H9 (cell line): Measurements from ENCODE around the gene PDF. TPM values are rescaled to one million over a fixed set of nuclear protein-coding genes. Genes with fewer than 3 reads are reported as not detected.
A peak's percentile ranks its signal among the peaks of the same experiment; 100 is the strongest.

ENCODE experiments used
- DNase-seq: peaks from one replicate; pipeline ENCODE4 v3.0.0-alpha.2; 2017
- H2AFZ ChIP-seq: one replicate; pipeline ENCODE4 v1.6.1; 2013; ENCODE audit warnings: mild to moderate bottlenecking, low read length, control low read depth, moderate library complexity
- H2AK5ac ChIP-seq: 2 replicates; pipeline ENCODE4 v1.6.1; 2013; ENCODE audit warnings: low read length, control low read depth, mixed read lengths; ENCODE audit not compliant: insufficient read length
- H2BK120ac ChIP-seq: one replicate; pipeline ENCODE4 v1.6.1; 2013; ENCODE audit warnings: low read depth, mild to moderate bottlenecking, low read length, control low read depth, inconsistent platforms; ENCODE audit not compliant: poor library complexity, severe bottlenecking
- H2BK12ac ChIP-seq: 2 replicates; pipeline ENCODE4 v1.6.1; 2013; ENCODE audit warnings: low read length, control low read depth, mixed read lengths, low read depth; ENCODE audit not compliant: insufficient read length
- H2BK15ac ChIP-seq: 2 replicates; pipeline ENCODE4 v1.6.1; 2013; ENCODE audit warnings: low read depth, low read length, control low read depth
- H2BK20ac ChIP-seq: one replicate; pipeline ENCODE4 v1.6.1; 2013; ENCODE audit warnings: low read depth, mild to moderate bottlenecking, low read length, control low read depth, inconsistent platforms; ENCODE audit not compliant: poor library complexity, severe bottlenecking
- H2BK5ac ChIP-seq: 2 replicates; pipeline ENCODE4 v1.6.1; 2013; ENCODE audit warnings: low read length, control low read depth, mixed read lengths; ENCODE audit not compliant: insufficient read length
- H3K14ac ChIP-seq: 2 replicates; pipeline ENCODE4 v1.6.1; 2013; ENCODE audit warnings: low read length, control low read depth; ENCODE audit not compliant: insufficient read depth
- H3K18ac ChIP-seq: 2 replicates; pipeline ENCODE4 v1.6.1; 2013; ENCODE audit warnings: low read depth, mild to moderate bottlenecking, mixed read lengths, low read length, control low read depth; ENCODE audit not compliant: insufficient read length
- H3K23ac ChIP-seq: 2 replicates; pipeline ENCODE4 v1.6.1; 2013; ENCODE audit warnings: low read length, control low read depth, mixed read lengths, low read depth; ENCODE audit not compliant: insufficient read length
- H3K23me2 ChIP-seq: 2 replicates; pipeline ENCODE4 v1.6.1; 2013; ENCODE audit warnings: low read depth, mild to moderate bottlenecking, mixed read lengths, low read length, control low read depth; ENCODE audit not compliant: insufficient read length, poor library complexity, severe bottlenecking
- H3K27ac ChIP-seq: 2 replicates; pipeline ENCODE4 v1.5.1; 2013; ENCODE audit warnings: low read length, control low read depth, mixed read lengths, low read depth; ENCODE audit not compliant: insufficient read length
- H3K27me3 ChIP-seq: 2 replicates; pipeline ENCODE4 v1.6.1; 2013; ENCODE audit warnings: low read length, control low read depth, inconsistent platforms; ENCODE audit not compliant: insufficient read depth
- H3K4ac ChIP-seq: 2 replicates; pipeline ENCODE4 v1.6.1; 2013; ENCODE audit warnings: low read depth, mild to moderate bottlenecking, control low read depth, inconsistent platforms, low read length, moderate library complexity
- H3K4me1 ChIP-seq: 2 replicates; pipeline ENCODE4 v1.6.1; 2013; ENCODE audit warnings: low read length, control low read depth, inconsistent platforms; ENCODE audit not compliant: insufficient read depth
- H3K4me2 ChIP-seq: 2 replicates; pipeline ENCODE4 v1.6.1; 2013; ENCODE audit warnings: low read length, control low read depth, mixed read lengths; ENCODE audit not compliant: insufficient read length, insufficient read depth
- H3K56ac ChIP-seq: 2 replicates; pipeline ENCODE4 v1.6.1; 2013; ENCODE audit warnings: low read depth, mild to moderate bottlenecking, mixed read lengths, low read length, control low read depth; ENCODE audit not compliant: insufficient read length
- H3K79me1 ChIP-seq: 2 replicates; pipeline ENCODE4 v1.6.1; 2013; ENCODE audit warnings: low read depth, mild to moderate bottlenecking, moderate library complexity, low read length, control low read depth, inconsistent platforms; ENCODE audit not compliant: insufficient read depth, poor library complexity, severe bottlenecking
- H3K79me2 ChIP-seq: 2 replicates; pipeline ENCODE4 v1.6.1; 2013; ENCODE audit warnings: low read length, control low read depth, inconsistent platforms; ENCODE audit not compliant: insufficient read depth
- H3K9ac ChIP-seq: 2 replicates; pipeline ENCODE4 v1.6.1; 2013; ENCODE audit warnings: low read length, control low read depth, mixed read lengths; ENCODE audit not compliant: insufficient read length; ENCODE audit errors: extremely low read depth
- H3K9me3 ChIP-seq: one replicate; pipeline ENCODE4 v1.6.1; 2013; ENCODE audit warnings: low read depth, low read length, inconsistent platforms; ENCODE audit not compliant: control insufficient read depth
- H3T11ph ChIP-seq: one replicate; pipeline ENCODE4 v1.6.1; 2013; ENCODE audit warnings: mild to moderate bottlenecking, low read length, control low read depth, inconsistent platforms
- H4K20me1 ChIP-seq: one replicate; pipeline ENCODE4 v1.6.1; 2013; ENCODE audit not compliant: control insufficient read depth, insufficient read length, insufficient read depth
- H4K5ac ChIP-seq: 2 replicates; pipeline ENCODE4 v1.6.1; 2013; ENCODE audit warnings: low read depth, mild to moderate bottlenecking, mixed read lengths, low read length, control low read depth; ENCODE audit not compliant: insufficient read length
- H4K8ac ChIP-seq: replicated peaks from 2 replicates; pipeline ENCODE4 v1.6.1; 2013; ENCODE audit warnings: low read length, control low read depth, mixed read lengths, low read depth; ENCODE audit not compliant: insufficient read length
- H4K91ac ChIP-seq: 2 replicates; pipeline ENCODE4 v1.6.1; 2013; ENCODE audit warnings: low read depth, mild to moderate bottlenecking, moderate library complexity, mixed read lengths, low read length, control low read depth; ENCODE audit not compliant: insufficient read length
- H3K27ac Mint-ChIP-seq, 3 experiments: 2 replicates in 2 of 3; 3 replicates in 1 of 3; pipeline ENCODE4 v1.8.0; 2020 to 2021; ENCODE audit warnings: mixed read lengths in 3 of 3, mild to moderate bottlenecking in 1 of 3, moderate library complexity in 1 of 3
- H3K27me3 Mint-ChIP-seq: 2 replicates; pipeline ENCODE4 v1.8.0; 2021; ENCODE audit warnings: low read depth, mild to moderate bottlenecking, moderate library complexity, mixed read lengths
- H3K36me3 Mint-ChIP-seq, 3 experiments: 2 replicates in 2 of 3; 3 replicates in 1 of 3; pipeline ENCODE4 v1.8.0; 2020 to 2021; ENCODE audit warnings: low read depth in 3 of 3, mixed read lengths in 3 of 3; ENCODE audit not compliant: insufficient read depth in 1 of 3
- H3K4me1 Mint-ChIP-seq, 2 experiments: 2 replicates each; pipeline ENCODE4 v1.8.0; 2020; ENCODE audit warnings: mixed read lengths in 2 of 2
- H3K4me3 Mint-ChIP-seq, 2 experiments: 2 replicates in 1 of 2; 3 replicates in 1 of 2; pipeline ENCODE4 v1.8.0; 2020 to 2021; ENCODE audit warnings: mild to moderate bottlenecking in 2 of 2, mixed read lengths in 2 of 2, moderate library complexity in 1 of 2
- H3K9me3 Mint-ChIP-seq, 2 experiments: 2 replicates in 1 of 2; 3 replicates in 1 of 2; pipeline ENCODE4 v1.8.0; 2020; ENCODE audit warnings: mild to moderate bottlenecking in 2 of 2, mixed read lengths in 2 of 2, moderate library complexity in 1 of 2
- WGBS: extraction: QIAGEN DNeasy Blood & Tissue Kit; methylation state at CpG from one replicate; pipeline ENCODE4 v1.1.7; 2013; ENCODE audit warnings: missing lambda C conversion rate, low lambda C conversion rate, mixed read lengths; ENCODE audit not compliant: insufficient read length; ENCODE audit errors: extremely low coverage; 5-methylcytosine and 5-hydroxymethylcytosine counted together
- total RNA-seq: library from RNA; stranded (reverse); gene quantifications from 2 replicates; pipeline ENCODE4 v1.2.1, GENCODE V29; 2021
- TF ChIP-seq, protein P1 (sequence below): fragments of 200-600 bp; sonication (generic); conservative IDR thresholded peaks from 3 replicates; pipeline ENCODE4 v1.8.0; 2021; ENCODE audit warnings: antibody characterized with exemption, mild to moderate bottlenecking

PDF gene
- total RNA-seq, 1 experiment from 2014 or later: 36.4 TPM

DNA sequence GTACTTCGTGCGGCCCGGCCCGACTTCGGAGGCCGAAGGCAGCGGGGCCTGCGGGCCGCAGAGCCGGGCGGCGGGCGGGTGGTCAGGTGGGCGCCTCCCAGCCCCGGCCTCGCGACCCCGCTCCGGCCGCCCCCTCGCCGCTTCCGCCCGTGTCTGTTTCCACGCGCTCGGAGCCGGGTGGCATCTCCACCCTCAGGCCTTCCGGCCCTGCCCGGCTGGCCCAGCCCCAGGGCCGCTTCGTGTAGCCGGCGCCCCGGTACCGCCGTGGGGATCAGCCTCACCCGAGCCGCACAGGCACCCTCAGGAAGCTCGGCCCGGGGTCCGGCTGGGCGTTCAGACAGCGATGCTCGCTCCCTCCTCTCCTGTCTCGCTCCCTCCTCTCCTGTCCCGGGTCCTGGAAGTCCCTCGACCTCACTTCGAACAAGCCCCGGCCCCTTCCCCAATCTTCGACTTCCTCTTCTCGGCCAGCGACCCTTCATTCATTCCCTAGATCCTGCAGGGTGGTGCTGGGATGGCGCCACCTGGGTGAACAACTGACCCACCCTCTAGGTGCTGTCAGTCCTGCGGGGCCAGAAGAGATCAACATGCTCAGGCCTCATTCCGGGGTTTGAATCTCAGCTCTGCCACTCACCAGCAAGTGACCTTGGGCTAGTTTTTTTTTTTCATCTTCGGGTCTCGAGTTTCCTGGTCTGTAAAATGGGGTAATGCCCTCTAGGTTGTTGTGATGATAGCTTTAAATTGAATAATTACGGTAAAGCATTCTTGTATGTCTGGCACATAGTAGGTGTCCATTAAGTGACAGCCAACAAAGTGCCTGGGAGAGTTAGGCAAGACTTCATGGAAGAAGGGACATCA, 18.6 kb downstream of the PDF start:
- Histone ChIP-seq H2AFZ (no peak overlapping the region), H2BK12ac (no peak overlapping the region), H3K23me2 (peaks cover 6% of the 10 kb centered on the region), H3K23ac (no peak overlapping the region), H3K79me2 (peaks cover 3% of the 10 kb centered on the region; the same call in 1 of the 2 replicates), H4K20me1 (no peaks in the 10 kb centered on the region), H2BK5ac (no peak overlapping the region), H2BK20ac (no peak overlapping the region), H3K56ac (no peak overlapping the region), H3K9me3 (no peaks in the 10 kb centered on the region), H3K4me1 (peaks cover 2% of the 10 kb centered on the region; the same call in 1 of the 2 replicates), H3K79me1 (peaks cover 7% of the 10 kb centered on the region), H3K27me3 (no peaks in the 10 kb centered on the region), H3K4me2 (peak overlapping the region; percentile 40), H4K91ac (no peak overlapping the region), H4K8ac (no peak overlapping the region), H3K9ac (peak overlapping the region; percentile 45), H2AK5ac (no peak overlapping the region), H2BK15ac (no peak overlapping the region), H4K5ac (no peak overlapping the region), H3K18ac (no peak overlapping the region), H3K14ac (peak overlapping the region; percentile 50; the same call in 1 of the 2 replicates), H2BK120ac (no peak overlapping the region), H3K4ac (no peak overlapping the region), H3T11ph (no peak overlapping the region), H3K27ac (no peak overlapping the region)
- no peaks in the 10 kb centered on the region; a peak in 2 of 5 replicates for H3K9me3 Mint-ChIP-seq
- H3K4me3 Mint-ChIP-seq: peak overlapping the region; percentile 100
- TF ChIP-seq, protein P1, sequence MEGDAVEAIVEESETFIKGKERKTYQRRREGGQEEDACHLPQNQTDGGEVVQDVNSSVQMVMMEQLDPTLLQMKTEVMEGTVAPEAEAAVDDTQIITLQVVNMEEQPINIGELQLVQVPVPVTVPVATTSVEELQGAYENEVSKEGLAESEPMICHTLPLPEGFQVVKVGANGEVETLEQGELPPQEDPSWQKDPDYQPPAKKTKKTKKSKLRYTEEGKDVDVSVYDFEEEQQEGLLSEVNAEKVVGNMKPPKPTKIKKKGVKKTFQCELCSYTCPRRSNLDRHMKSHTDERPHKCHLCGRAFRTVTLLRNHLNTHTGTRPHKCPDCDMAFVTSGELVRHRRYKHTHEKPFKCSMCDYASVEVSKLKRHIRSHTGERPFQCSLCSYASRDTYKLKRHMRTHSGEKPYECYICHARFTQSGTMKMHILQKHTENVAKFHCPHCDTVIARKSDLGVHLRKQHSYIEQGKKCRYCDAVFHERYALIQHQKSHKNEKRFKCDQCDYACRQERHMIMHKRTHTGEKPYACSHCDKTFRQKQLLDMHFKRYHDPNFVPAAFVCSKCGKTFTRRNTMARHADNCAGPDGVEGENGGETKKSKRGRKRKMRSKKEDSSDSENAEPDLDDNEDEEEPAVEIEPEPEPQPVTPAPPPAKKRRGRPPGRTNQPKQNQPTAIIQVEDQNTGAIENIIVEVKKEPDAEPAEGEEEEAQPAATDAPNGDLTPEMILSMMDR: peak; percentile 32; the same call in 2 of the 3 replicates
- peak; percentile 73 for DNase-seq
- H3K27ac Mint-ChIP-seq: peak overlapping the region; percentile 78 to 96 (median 95)
- WGBS: no CpG with 5 or more reads among the region's 59 CpGs
- H3K27me3 Mint-ChIP-seq: no peaks in the 10 kb centered on the region; the same call in 1 of the 2 replicates
- H3K36me3 Mint-ChIP-seq: peaks cover 21 to 36% (median 26%) of the 10 kb centered on the region in 3 experiments; a peak in 6 of 7 replicates
- peaks cover 7 to 10% of the 10 kb centered on the region in 2 experiments for H3K4me1 Mint-ChIP-seq
